ENCODE data around the gene ZDHHC12.
A peak's percentile ranks its signal among the peaks of the same experiment; 100 is the strongest.

ZDHHC12 gene

GRCh38 chr9:128685636-128686489, 38.1 kb downstream of the ZDHHC12 start:
- no peak for DNase-seq (ENCODE audit: low read depth in 2 of 2)

- peak; percentile 71 to 73 for DNase-seq (ENCODE audit: low read depth in 2 of 2)
These were observed 39.4 kb downstream of the ZDHHC12 start for GRCh38 chr9:128684325-128685199.

GRCh38 chr9:128684065-128684324, 39.9 kb downstream of the ZDHHC12 start:
- no peak for DNase-seq (ENCODE audit: low read depth in 2 of 2)

GRCh38 chr9:128683340-128684064, 40.4 kb downstream of the ZDHHC12 start:
- peak in 1 of 2 donors; percentile 31 for DNase-seq (ENCODE audit: low read depth in 2 of 2)

- DNase-seq (ENCODE audit: low read depth in 2 of 2), result no peak
These were observed 46.1 kb downstream of the ZDHHC12 start for GRCh38 chr9:128677794-128678193.

GRCh38 chr9:128675382-128675781, 48.5 kb downstream of the ZDHHC12 start:
- DNase-seq (ENCODE audit: low read depth in 2 of 2), result no peak

Measured in stimulated activated CD8-positive, alpha-beta memory T cell treated with anti-CD3 and anti-CD28 coated beads, Interleukin-15, amount 100 ng/mL, for 48 hours (primary cell).